Lower leg skin (tissue), 4 donors: ENCODE results near the gene VRK1. TPM values are rescaled to one million over a fixed set of nuclear protein-coding genes. Genes with fewer than 3 reads are reported as not detected.

Experiments used
- DNase-seq, 2 donors: peaks; one replicate each; pipeline ENCODE4 v3.0.0-alpha.2; 2019; ENCODE audit warnings: low spot score in 2 of 2
- H3K4me3 ChIP-seq: fragments of 200-600 bp; sonication (generic); 2 replicates; pipeline ENCODE4 v1.5.1; 2017; ENCODE audit warnings: mild to moderate bottlenecking, low read depth; ENCODE audit not compliant: poor library complexity, severe bottlenecking
- CTCF ChIP-seq, 3 donors: fragments of 450-650 bp; IDR thresholded peaks; one replicate each; pipeline ENCODE4 v1.5.1; 2016; ENCODE audit warnings: antibody characterized with exemption in 3 of 3, mild to moderate bottlenecking in 3 of 3, moderate library complexity in 2 of 3
- POLR2A ChIP-seq, 2 donors: fragments of 450-650 bp; IDR thresholded peaks; one replicate each; pipeline ENCODE4 v1.6.1; 2016 to 2017; ENCODE audit warnings: antibody characterized with exemption in 2 of 2, mild to moderate bottlenecking in 1 of 2, moderate library complexity in 1 of 2
- WGBS, 2 donors: methylation state at CpG; one replicate each; pipeline ENCODE4 v1.1.5; 2018; 5-methylcytosine and 5-hydroxymethylcytosine counted together
- intact Hi-C: fragments of 100-400 bp; cut with DNase I; formaldehyde crosslinking; loops from one replicate; pipeline ENCODE4 v1.15.0; 2023; ENCODE audit warnings: low total_unique reads
- total RNA-seq, 4 donors: library from RNA; depleted of rRNA; stranded (reverse); fragments of >200 nt; gene quantifications; one replicate each; pipeline ENCODE4 v1.1.0, GENCODE V29; 2016

Gene VRK1
- total RNA-seq, 4 donors from 2014 or later, result 6.9 to 12.2 (median 8.9) TPM

DNA sequence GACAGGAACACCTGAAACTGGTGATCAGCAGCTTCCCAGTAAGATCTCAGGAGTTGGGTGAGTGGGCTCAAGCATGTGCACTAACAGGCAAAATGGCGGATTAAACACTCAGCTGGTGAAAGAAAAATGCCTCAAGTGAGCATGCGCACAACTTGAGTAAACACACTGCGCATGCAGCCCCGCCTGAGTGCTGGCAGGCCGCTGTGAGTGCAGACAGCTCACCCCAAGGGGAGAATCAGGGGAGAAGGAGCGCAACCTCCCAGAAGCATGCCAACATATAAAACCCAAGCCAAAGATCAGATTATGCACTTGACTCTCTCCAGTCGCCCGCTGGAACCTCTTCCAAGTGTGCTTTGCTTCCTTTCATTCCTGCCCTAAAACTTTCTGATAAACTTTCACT is 125.8 kb downstream of the VRK1 start:
- 95 to 96% methylated on average over 8 of the region's 8 CpGs for WGBS, 2 donors
- DNase-seq, result no peak
- intact Hi-C loops, result no loop called here
- no peak for TF ChIP-seq CTCF (IDR thresholded peaks at IDR 0.05)
- no peak for TF ChIP-seq POLR2A (IDR thresholded peaks at IDR 0.05)
- no peak overlapping the region for H3K4me3 ChIP-seq

GRCh38 chr14:96925422-96925821 is 128.2 kb downstream of the VRK1 start:
- H3K4me3 ChIP-seq, result no peak overlapping the region
- TF ChIP-seq POLR2A (IDR thresholded peaks at IDR 0.05) (no peak), CTCF (IDR thresholded peaks at IDR 0.05) (no peak)
- 86 to 89% methylated on average over 4 of the region's 4 CpGs for WGBS, 2 donors
- intact Hi-C loops, result no loop called here
- DNase-seq, result no peak

- no peak for DNase-seq
- no peak for TF ChIP-seq POLR2A (IDR thresholded peaks at IDR 0.05)
- no peak for TF ChIP-seq CTCF (IDR thresholded peaks at IDR 0.05)
- WGBS, 2 donors, result 95% methylated on average over 8 of the region's 8 CpGs
- intact Hi-C loops, result no loop called here
- H3K4me3 ChIP-seq, result no peak overlapping the region
Observed at GRCh38 chr14:96926001-96926400, 128.8 kb downstream of the VRK1 start.

- no peak overlapping the region for H3K4me3 ChIP-seq
- TF ChIP-seq CTCF (IDR thresholded peaks at IDR 0.05), result no peak
- no peak for TF ChIP-seq POLR2A (IDR thresholded peaks at IDR 0.05)
- 94 to 95% methylated on average over 3 of the region's 3 CpGs for WGBS, 2 donors
- intact Hi-C loops, result no loop called here
- DNase-seq, result no peak
Observed at GRCh38 chr14:96928779-96929380, 131.7 kb downstream of the VRK1 start.

- no peak for DNase-seq
- TF ChIP-seq CTCF (IDR thresholded peaks at IDR 0.05) (no peak), POLR2A (IDR thresholded peaks at IDR 0.05) (no peak)
- WGBS, 2 donors, result 46 to 48% methylated on average over 10 of the region's 10 CpGs
- intact Hi-C loops, result no loop called here
- no peak overlapping the region for H3K4me3 ChIP-seq
Observed at GRCh38 chr14:96929950-96930349, 132.8 kb downstream of the VRK1 start.

- intact Hi-C loops, result no loop called here
- no peak overlapping the region for H3K4me3 ChIP-seq
- TF ChIP-seq CTCF (IDR thresholded peaks at IDR 0.05) (no peak), POLR2A (IDR thresholded peaks at IDR 0.05) (no peak)
- WGBS, 2 donors, result 84 to 86% methylated on average over 3 of the region's 3 CpGs
- DNase-seq, result no peak
Observed at GRCh38 chr14:96930526-96930925, 133.3 kb downstream of the VRK1 start.
